Sigmoid colon (tissue), 7 donors: ENCODE data around the gene OTUD3. TPM values are rescaled to one million over a fixed set of nuclear protein-coding genes. Genes with fewer than 3 reads are reported as not detected.

Experiments used
- DNase-seq: peaks from one replicate; pipeline ENCODE4 v3.0.0-alpha.2; 2019
- H3K27ac ChIP-seq, 4 donors: fragments of 200-600 bp; sonication (generic); one replicate each; pipeline ENCODE4 v1.5.1; 2016 to 2019; ENCODE audit warnings: mild to moderate bottlenecking in 1 of 4
- H3K27me3 ChIP-seq, 3 donors: fragments of 200-600 bp; sonication (generic); one replicate each; pipeline ENCODE4 v1.5.1; 2019; ENCODE audit warnings: mild to moderate bottlenecking in 1 of 3
- H3K36me3 ChIP-seq, 4 donors: fragments of 200-600 bp; sonication (generic); one replicate each; pipeline ENCODE4 v1.5.1; 2016 to 2019
- H3K4me1 ChIP-seq, 4 donors: fragments of 200-600 bp; sonication (generic); one replicate each; pipeline ENCODE4 v1.5.1; 2017 to 2019
- H3K4me3 ChIP-seq, 4 donors: fragments of 200-600 bp; sonication (generic); one replicate each; pipeline ENCODE4 v1.5.1; 2017 to 2019; ENCODE audit warnings: mild to moderate bottlenecking in 2 of 4, moderate library complexity in 1 of 4
- H3K9me3 ChIP-seq, 4 donors: fragments of 200-600 bp in 3 of 4; sonication (generic) in 3 of 4; one replicate each; pipeline versions ENCODE4 v1.5.1 to v1.6.1; 2013 to 2019
- CTCF ChIP-seq, 4 experiments: fragments of 450-650 bp in 3 of 4; fragments of 200-600 bp in 1 of 4; IDR thresholded peaks; one replicate each; pipeline ENCODE4 v1.5.1; 2016 to 2019; ENCODE audit warnings: antibody characterized with exemption in 4 of 4, mild to moderate bottlenecking in 3 of 4, moderate library complexity in 2 of 4
- EP300 ChIP-seq, 4 donors: sonication (generic); formaldehyde crosslinking; IDR thresholded peaks; one replicate each; pipeline ENCODE4 v1.6.1; 2017; ENCODE audit warnings: antibody characterized with exemption in 4 of 4
- POLR2A ChIP-seq, 2 donors: fragments of 450-650 bp; IDR thresholded peaks; one replicate each; pipeline ENCODE4 v1.6.1; 2016; ENCODE audit warnings: antibody characterized with exemption in 2 of 2, mild to moderate bottlenecking in 2 of 2, moderate library complexity in 2 of 2
- POLR2AphosphoS5 ChIP-seq, 4 donors: sonication (generic); formaldehyde crosslinking; IDR thresholded peaks; one replicate each; pipeline ENCODE4 v1.6.1; 2017; ENCODE audit warnings: antibody characterized with exemption in 4 of 4
- WGBS, 2 donors: extraction: QIAGEN DNeasy Blood & Tissue Kit; methylation state at CpG; one replicate each; pipeline ENCODE4 v1.1.7; 2013; 5-methylcytosine and 5-hydroxymethylcytosine counted together
- intact Hi-C: fragments of 100-400 bp; cut with DNase I; formaldehyde crosslinking; loops from one replicate; pipeline ENCODE4 v1.15.1; 2023
- polyA plus RNA-seq, 3 donors: library from polyadenylated mRNA; stranded (reverse); fragments of 200-250 nt; gene quantifications; one replicate each; pipeline ENCODE4 v1.2.3, GENCODE V29; 2013
- total RNA-seq, 4 donors: library from RNA; depleted of rRNA; stranded (reverse); fragments of >200 nt; gene quantifications; one replicate each; pipeline ENCODE4 v1.1.0, GENCODE V29; 2016
- donor health status: healthy with polysubstance abuse.
- donor health status: Bipolar disorder and iron deficiency.
- donor health status: healthy.

Gene OTUD3
- total and polyA plus RNA-seq, 7 donors, result 0.60 to 9.2 (median 5.4) TPM

- no peak for DNase-seq
- peaks cover 0 to 8% (median 2%) of the 10 kb centered on the region in 4 donors for H3K4me1 ChIP-seq
- no peak for TF ChIP-seq EP300 (IDR thresholded peaks at IDR 0.05)
- no peak for TF ChIP-seq POLR2A (IDR thresholded peaks at IDR 0.05)
- TF ChIP-seq CTCF (IDR thresholded peaks at IDR 0.05), result no peak
- no peak for TF ChIP-seq POLR2AphosphoS5 (IDR thresholded peaks at IDR 0.05)
- no peak overlapping the region for H3K4me3 ChIP-seq
- intact Hi-C loops, result no loop called here
- WGBS, 2 donors, result 89 to 93% methylated on average over 5 of the region's 5 CpGs
- no peaks in the 10 kb centered on the region for H3K27me3 ChIP-seq
- H3K9me3 ChIP-seq, result no peaks in the 10 kb centered on the region
- H3K27ac ChIP-seq, result no peak overlapping the region
- peaks cover 0 to 83% (median 27%) of the 10 kb centered on the region in 4 donors for H3K36me3 ChIP-seq
Observed at GRCh38 chr1:19894218-19894617, 12.0 kb downstream of the OTUD3 start.

- TF ChIP-seq POLR2A (IDR thresholded peaks at IDR 0.05) (no peak), CTCF (IDR thresholded peaks at IDR 0.05) (no peak), EP300 (IDR thresholded peaks at IDR 0.05) (no peak), POLR2AphosphoS5 (IDR thresholded peaks at IDR 0.05) (no peak)
- H3K9me3 ChIP-seq, result no peaks in the 10 kb centered on the region
- no peak for DNase-seq
- 97 to 98% methylated on average over 1 of the region's 1 CpG for WGBS, 2 donors
- H3K4me3 ChIP-seq, result no peak overlapping the region
- H3K27ac ChIP-seq, result no peak overlapping the region
- H3K36me3 ChIP-seq, result peaks cover 0 to 91% (median 48%) of the 10 kb centered on the region in 4 donors
- no peaks in the 10 kb centered on the region for H3K27me3 ChIP-seq
- intact Hi-C loops, result no loop called here
- H3K4me1 ChIP-seq, result no peaks in the 10 kb centered on the region
Observed at GRCh38 chr1:19901653-19902052, 19.5 kb downstream of the OTUD3 start.

- intact Hi-C loops, result no loop called here
- no peak overlapping the region for H3K4me3 ChIP-seq
- DNase-seq, result no peak
- H3K9me3 ChIP-seq, result no peaks in the 10 kb centered on the region
- H3K27me3 ChIP-seq, result no peaks in the 10 kb centered on the region
- WGBS, 2 donors, result 83 to 92% methylated on average over 7 of the region's 7 CpGs
- TF ChIP-seq EP300 (IDR thresholded peaks at IDR 0.05) (no peak), POLR2AphosphoS5 (IDR thresholded peaks at IDR 0.05) (no peak), CTCF (IDR thresholded peaks at IDR 0.05) (no peak), POLR2A (IDR thresholded peaks at IDR 0.05) (no peak)
- no peaks in the 10 kb centered on the region for H3K4me1 ChIP-seq
- peaks cover 0 to 94% (median 50%) of the 10 kb centered on the region in 4 donors for H3K36me3 ChIP-seq
- no peak overlapping the region for H3K27ac ChIP-seq
Observed at GRCh38 chr1:19903621-19904020, 21.4 kb downstream of the OTUD3 start.

GRCh38 chr1:19907456-19907855 lies 25.3 kb downstream of the OTUD3 start:
- Histone ChIP-seq H3K27ac (no peak overlapping the region), H3K36me3 (peaks cover 4 to 99% (median 61%) of the 10 kb centered on the region in 4 donors), H3K4me3 (no peak overlapping the region), H3K9me3 (no peaks in the 10 kb centered on the region), H3K4me1 (no peaks in the 10 kb centered on the region), H3K27me3 (no peaks in the 10 kb centered on the region)
- TF ChIP-seq CTCF (IDR thresholded peaks at IDR 0.05), result no peak
- TF ChIP-seq EP300 (IDR thresholded peaks at IDR 0.05), result no peak
- TF ChIP-seq POLR2AphosphoS5 (IDR thresholded peaks at IDR 0.05), result no peak
- TF ChIP-seq POLR2A (IDR thresholded peaks at IDR 0.05), result no peak
- 96% methylated on average over 13 of the region's 13 CpGs for WGBS, 2 donors
- intact Hi-C loops, result no loop called here
- DNase-seq, result no peak

- DNase-seq, result no peak
- no peaks in the 10 kb centered on the region for H3K9me3 ChIP-seq
- WGBS, 2 donors, result 95 to 96% methylated on average over 5 of the region's 5 CpGs
- H3K36me3 ChIP-seq, result peaks cover 4 to 97% (median 62%) of the 10 kb centered on the region in 4 donors
- intact Hi-C loops, result no loop called here
- no peaks in the 10 kb centered on the region for H3K27me3 ChIP-seq
- H3K4me1 ChIP-seq, result no peaks in the 10 kb centered on the region
- no peak overlapping the region for H3K4me3 ChIP-seq
- TF ChIP-seq POLR2AphosphoS5 (IDR thresholded peaks at IDR 0.05) (no peak), CTCF (IDR thresholded peaks at IDR 0.05) (no peak), EP300 (IDR thresholded peaks at IDR 0.05) (no peak), POLR2A (IDR thresholded peaks at IDR 0.05) (no peak)
- no peak overlapping the region for H3K27ac ChIP-seq
Observed at GRCh38 chr1:19909392-19909791, 27.2 kb downstream of the OTUD3 start.
